H1 (cell line): Measurements from ENCODE around the gene MPV17L2. TPM values are rescaled to one million over a fixed set of nuclear protein-coding genes. Genes with fewer than 3 reads are reported as not detected.

Experiments
- BACH1 ChIP-seq: IDR thresholded peaks from 2 replicates; pipeline ENCODE4 v1.6.1; 2012; ENCODE audit warnings: low read length, improper control_type of control experiment
- CEBPB ChIP-seq: IDR thresholded peaks from 2 replicates; pipeline ENCODE4 v1.6.1; 2012; ENCODE audit warnings: low read depth, low read length
- CREB1 ChIP-seq: IDR thresholded peaks from 2 replicates; pipeline ENCODE4 v1.6.1; 2012; ENCODE audit warnings: inconsistent platforms
- HDAC2 ChIP-seq, 2 experiments: fragments of 300-600 bp in 1 of 2; sonication (generic) in 1 of 2; IDR thresholded peaks; 2 replicates each; pipeline ENCODE4 v1.6.1; 2011 to 2012; ENCODE audit warnings: low read depth in 2 of 2, low read length in 2 of 2, mild to moderate bottlenecking in 2 of 2, moderate library complexity in 2 of 2, borderline replicate concordance in 1 of 2, inconsistent platforms in 1 of 2
- KDM1A ChIP-seq: fragments of 200-600, 300-600 bp; sonication (generic); IDR thresholded peaks from 2 replicates; pipeline ENCODE4 v1.7.1; 2016; ENCODE audit warnings: mild to moderate bottlenecking, low read length, borderline replicate concordance
- MAFK ChIP-seq: IDR thresholded peaks from 2 replicates; pipeline ENCODE4 v1.6.1; 2012; ENCODE audit warnings: low read depth, mild to moderate bottlenecking, improper control_type of control experiment, low read length
- PHF8 ChIP-seq: fragments of 200-600 bp; sonication (generic); conservative IDR thresholded peaks from 2 replicates; pipeline ENCODE4 v1.7.1; 2012; ENCODE audit warnings: low read depth, mild to moderate bottlenecking, inconsistent platforms, low read length, moderate library complexity
- POLR2A ChIP-seq, 2 experiments: IDR thresholded peaks; 1 replicate in 1 of 2; 2 replicates in 1 of 2; pipeline ENCODE4 v1.6.1; 2011; ENCODE audit warnings: low read depth in 2 of 2, low read length in 2 of 2, mild to moderate bottlenecking in 2 of 2; ENCODE audit errors: control extremely low read depth in 1 of 2
- SIN3A ChIP-seq, 2 experiments: IDR thresholded peaks in 1 of 2; conservative IDR thresholded peaks in 1 of 2; 2 replicates each; pipeline ENCODE4 v1.6.1; 2011 to 2012; ENCODE audit warnings: low read length in 2 of 2, improper control_type of control experiment in 1 of 2, low read depth in 1 of 2, mild to moderate bottlenecking in 1 of 2
- SP1 ChIP-seq: IDR thresholded peaks from 2 replicates; pipeline ENCODE4 v1.6.1; 2011; ENCODE audit warnings: low read depth, low read length
- SP4 ChIP-seq: IDR thresholded peaks from 2 replicates; pipeline ENCODE4 v1.6.1; 2012; ENCODE audit warnings: low read length, inconsistent platforms
- polyA plus RNA-seq, 7 experiments: library from polyadenylated mRNA; depleted of rRNA in 3 of 7; stranded (reverse) in 5 of 7; unstranded in 2 of 7; fragments of >200 nt in 5 of 7; fragments of 200-250 nt in 2 of 7; gene quantifications; 1 replicate in 5 of 7; 2 replicates in 1 of 7; 4 replicates in 1 of 7; pipeline versions ENCODE4 v1.2.1 to v1.2.3, GENCODE V29; 2011 to 2013; ENCODE audit warnings: missing spikeins in 2 of 7, mixed read lengths in 2 of 7
- total RNA-seq: library from RNA; stranded (reverse); fragmentation: NEBNext Ultra II Directional; extraction: Animal tissue kit (Norgen Biotek cat#: 25700); gene quantifications from 2 replicates; pipeline ENCODE4 v1.2.1, GENCODE V29; 2021

The MPV17L2 gene
- total and polyA plus RNA-seq, 2 of the 8 experiments (the other 6 are each of a cell fraction or from before 2014, with no cell fraction given) = 24.2 to 82.6 TPM

- TF ChIP-seq CREB1 = peak; percentile 14; the same call in 1 of the 2 replicates
- TF ChIP-seq KDM1A = peak; percentile 81; the same call in 1 of the 2 replicates
- no peak; a peak in 1 of 3 replicates for TF ChIP-seq POLR2A (IDR thresholded peaks at IDR 0.05; ENCODE audit: control extremely low read depth in 1 of 2, low read depth in 2 of 2, low read length in 2 of 2)
- TF ChIP-seq MAFK = no peak
- peak; percentile 96 for TF ChIP-seq SP1
- TF ChIP-seq BACH1 = peak; percentile 53; the same call in 1 of the 2 replicates
- TF ChIP-seq PHF8 = 0 out of 2 replicates have a peak, but pooled peaks have one; percentile 51
- peak; percentile 93 for TF ChIP-seq SP4
- TF ChIP-seq SIN3A (conservative IDR thresholded peaks at IDR 0.05 in 1 of 2, IDR thresholded peaks at IDR 0.05 in 1 of 2; ENCODE audit: low read depth in 1 of 2, low read length in 2 of 2) = peak in 1 of 2 experiments; percentile 72; a peak in 1 of 4 replicates
- TF ChIP-seq HDAC2 (IDR thresholded peaks at IDR 0.05; ENCODE audit: borderline replicate concordance in 1 of 2, low read depth in 2 of 2, low read length in 2 of 2) = peak in 1 of 2 experiments; percentile 75; a peak in 2 of 4 replicates
- TF ChIP-seq CEBPB = no peak
Measured at GRCh38 chr19:18223860-18224524, 31.0 kb downstream of the MPV17L2 start (continued).
